OCI-LY3 (cell line): Measurements from ENCODE around the gene ZNF593OS.

ENCODE experiments used
- CTCF ChIP-seq: fragments of 200-600, 300-600 bp; sonication (generic); IDR thresholded peaks from 2 replicates; pipeline ENCODE4 v1.5.1; 2014; ENCODE audit warnings: antibody characterized with exemption, low read length, low read depth
- EZH2phosphoT487 ChIP-seq: fragments of 200-600 bp; shearing (Covaris generic); IDR thresholded peaks from 2 replicates; pipeline ENCODE4 v1.6.1; 2018; ENCODE audit warnings: antibody characterized with exemption, mixed run types, low read depth

GRCh38 chr1:26158271-26158907, 13.2 kb downstream of the ZNF593OS start:
- TF ChIP-seq CTCF (no peak), EZH2phosphoT487 (no peak)
